Measurements from ENCODE around the gene CPNE5.
"Not testable (repeated sequence)": the region's sequence is repeated elsewhere in the genome, so short reads cannot be mapped to it uniquely, and the experiment has no call there.

Gene CPNE5

GRCh38 chr6:36720251-36721141 is 118.7 kb downstream of the CPNE5 start:
- no peak for DNase-seq

GRCh38 chr6:36719126-36719525 is 120.1 kb downstream of the CPNE5 start:
- DNase-seq: no peak

GRCh38 chr6:36718560-36718959 is 120.7 kb downstream of the CPNE5 start:
- DNase-seq: no peak

- no peak for DNase-seq
Observed at GRCh38 chr6:36717871-36718540, 121.2 kb downstream of the CPNE5 start.

GRCh38 chr6:36717231-36717825 is 121.9 kb downstream of the CPNE5 start:
- DNase-seq: no peak

GRCh38 chr6:36716476-36717093 is 122.7 kb downstream of the CPNE5 start:
- DNase-seq: no peak

GRCh38 chr6:36715469-36715868 is 123.8 kb downstream of the CPNE5 start:
- DNase-seq: no peak

- DNase-seq: no peak
Observed at GRCh38 chr6:36714511-36714910, 124.7 kb downstream of the CPNE5 start.

GRCh38 chr6:36713846-36714245 is 125.4 kb downstream of the CPNE5 start:
- no peak for DNase-seq

- DNase-seq: no peak
Observed at GRCh38 chr6:36712816-36713215, 126.4 kb downstream of the CPNE5 start.

- DNase-seq: no peak
Observed at GRCh38 chr6:36706339-36706738, 132.9 kb downstream of the CPNE5 start.

- DNase-seq: not testable (repeated sequence)
Observed at GRCh38 chr6:36704961-36705577, 134.2 kb downstream of the CPNE5 start.

- DNase-seq: no peak
Observed at GRCh38 chr6:36703982-36704381, 135.3 kb downstream of the CPNE5 start.

GRCh38 chr6:36703081-36703606 is 136.1 kb downstream of the CPNE5 start:
- no peak for DNase-seq

GRCh38 chr6:36702656-36703055 is 136.6 kb downstream of the CPNE5 start:
- no peak for DNase-seq

- no peak for DNase-seq
Observed at GRCh38 chr6:36701401-36701991, 137.7 kb downstream of the CPNE5 start.

- DNase-seq: no peak
Observed at GRCh38 chr6:36700831-36701230, 138.4 kb downstream of the CPNE5 start.

GRCh38 chr6:36700071-36700812 is 139.0 kb downstream of the CPNE5 start:
- no peak for DNase-seq

GRCh38 chr6:36699348-36699747 is 139.9 kb downstream of the CPNE5 start:
- no peak for DNase-seq

GRCh38 chr6:36698871-36699271 is 140.4 kb downstream of the CPNE5 start:
- DNase-seq: no peak

- no peak for DNase-seq
Observed at GRCh38 chr6:36698196-36698595, 141.0 kb downstream of the CPNE5 start.

Data from activated naive CD4-positive, alpha-beta T cell treated with anti-CD3 and anti-CD28 coated beads, Interleukin-2, amount 50 U/mL, for 16 hours (primary cell).